SU-DHL-6 (cell line): ENCODE results near the gene RINL.

ENCODE experiments used
- EZH2phosphoT487 ChIP-seq: fragments of 200-600 bp; sonication (generic), shearing (Covaris generic); conservative IDR thresholded peaks from 2 replicates; pipeline ENCODE4 v1.6.1; 2018; ENCODE audit warnings: mild to moderate bottlenecking, antibody characterized with exemption, low read length, moderate library complexity, mixed read lengths
- TF ChIP-seq, protein P1 (sequence below): fragments of 200-600 bp; sonication (generic); IDR thresholded peaks from one replicate; pipeline ENCODE4 v1.5.1; 2017; ENCODE audit warnings: antibody characterized with exemption, mild to moderate bottlenecking, low read length, moderate library complexity; ENCODE audit not compliant: insufficient read depth, poor library complexity, severe bottlenecking

GRCh38 chr19:38848299-38849146 lies 29.6 kb downstream of the RINL start:
- TF ChIP-seq, protein P1, sequence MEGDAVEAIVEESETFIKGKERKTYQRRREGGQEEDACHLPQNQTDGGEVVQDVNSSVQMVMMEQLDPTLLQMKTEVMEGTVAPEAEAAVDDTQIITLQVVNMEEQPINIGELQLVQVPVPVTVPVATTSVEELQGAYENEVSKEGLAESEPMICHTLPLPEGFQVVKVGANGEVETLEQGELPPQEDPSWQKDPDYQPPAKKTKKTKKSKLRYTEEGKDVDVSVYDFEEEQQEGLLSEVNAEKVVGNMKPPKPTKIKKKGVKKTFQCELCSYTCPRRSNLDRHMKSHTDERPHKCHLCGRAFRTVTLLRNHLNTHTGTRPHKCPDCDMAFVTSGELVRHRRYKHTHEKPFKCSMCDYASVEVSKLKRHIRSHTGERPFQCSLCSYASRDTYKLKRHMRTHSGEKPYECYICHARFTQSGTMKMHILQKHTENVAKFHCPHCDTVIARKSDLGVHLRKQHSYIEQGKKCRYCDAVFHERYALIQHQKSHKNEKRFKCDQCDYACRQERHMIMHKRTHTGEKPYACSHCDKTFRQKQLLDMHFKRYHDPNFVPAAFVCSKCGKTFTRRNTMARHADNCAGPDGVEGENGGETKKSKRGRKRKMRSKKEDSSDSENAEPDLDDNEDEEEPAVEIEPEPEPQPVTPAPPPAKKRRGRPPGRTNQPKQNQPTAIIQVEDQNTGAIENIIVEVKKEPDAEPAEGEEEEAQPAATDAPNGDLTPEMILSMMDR: no peak
- TF ChIP-seq EZH2phosphoT487: no peak
